HEK293 (cell line): Measurements from ENCODE around the gene HNRNPUL1.
A peak's percentile ranks its signal among the peaks of the same experiment; 100 is the strongest.

Experiments used
- AEBP2 ChIP-seq: fragments of 450-650 bp; formaldehyde crosslinking; IDR thresholded peaks from 2 replicates; pipeline ENCODE4 v1.5.1; 2016; ENCODE audit warnings: missing biosample characterization, missing genetic modification characterization, borderline replicate concordance
- ELK4 ChIP-seq: IDR thresholded peaks from 2 replicates; pipeline ENCODE4 v1.6.1; 2011; ENCODE audit warnings: mild to moderate bottlenecking, low read depth, low read length, borderline replicate concordance
- GLI4 ChIP-seq: fragments of 450-650 bp; formaldehyde crosslinking; IDR thresholded peaks from 2 replicates; pipeline ENCODE4 v1.5.1; 2016; ENCODE audit warnings: missing biosample characterization, missing genetic modification characterization
- HOXD13 ChIP-seq: sonication (generic); formaldehyde crosslinking; IDR thresholded peaks from 2 replicates; pipeline ENCODE4 v1.8.0; 2022; ENCODE audit warnings: missing genetic modification reagents, borderline replicate concordance
- KLF17 ChIP-seq: fragments of 450-650 bp; formaldehyde crosslinking; IDR thresholded peaks from 2 replicates; pipeline ENCODE4 v1.5.1; 2016; ENCODE audit warnings: missing biosample characterization, missing genetic modification characterization
- PRDM6 ChIP-seq: fragments of 450-650 bp; formaldehyde crosslinking; IDR thresholded peaks from 2 replicates; pipeline ENCODE4 v1.5.1; 2017; ENCODE audit warnings: missing biosample characterization, missing genetic modification characterization
- SCRT1 ChIP-seq: fragments of 450-650 bp; formaldehyde crosslinking; IDR thresholded peaks from 2 replicates; pipeline ENCODE4 v1.5.1; 2016; ENCODE audit warnings: missing biosample characterization, missing genetic modification characterization, borderline replicate concordance
- WT1 ChIP-seq: fragments of 450-650 bp; formaldehyde crosslinking; IDR thresholded peaks from 2 replicates; pipeline ENCODE4 v1.5.1; 2016; ENCODE audit warnings: missing biosample characterization, missing genetic modification characterization
- ZBTB11 ChIP-seq: fragments of 450-650 bp; formaldehyde crosslinking; conservative IDR thresholded peaks from 2 replicates; pipeline ENCODE4 v1.5.1; 2016; ENCODE audit warnings: low read depth, missing biosample characterization, missing genetic modification characterization
- ZBTB20 ChIP-seq: fragments of 450-650 bp; formaldehyde crosslinking; IDR thresholded peaks from 2 replicates; pipeline ENCODE4 v1.5.1; 2016; ENCODE audit warnings: missing biosample characterization, missing genetic modification characterization
- ZBTB48 ChIP-seq: fragments of 450-650 bp; formaldehyde crosslinking; IDR thresholded peaks from 2 replicates; pipeline ENCODE4 v1.5.1; 2016; ENCODE audit warnings: missing biosample characterization, missing genetic modification characterization
- ZFP3 ChIP-seq: fragments of 450-650 bp; formaldehyde crosslinking; IDR thresholded peaks from 2 replicates; pipeline ENCODE4 v1.5.1; 2016; ENCODE audit warnings: low read depth, missing biosample characterization, missing genetic modification characterization
- ZNF132 ChIP-seq: fragments of 450-650 bp; formaldehyde crosslinking; IDR thresholded peaks from 2 replicates; pipeline ENCODE4 v1.5.1; 2017; ENCODE audit warnings: missing biosample characterization, missing genetic modification characterization, borderline replicate concordance
- ZNF133 ChIP-seq: fragments of 450-650 bp; formaldehyde crosslinking; IDR thresholded peaks from 2 replicates; pipeline ENCODE4 v1.5.1; 2016; ENCODE audit warnings: missing biosample characterization, missing genetic modification characterization
- ZNF146 ChIP-seq: fragments of 450-650 bp; formaldehyde crosslinking; IDR thresholded peaks from 2 replicates; pipeline ENCODE4 v1.5.1; 2016; ENCODE audit warnings: missing biosample characterization, missing genetic modification characterization
- ZNF169 ChIP-seq: fragments of 450-650 bp; formaldehyde crosslinking; IDR thresholded peaks from 2 replicates; pipeline ENCODE4 v1.5.1; 2016; ENCODE audit warnings: missing biosample characterization, missing genetic modification characterization
- ZNF19 ChIP-seq: fragments of 450-650 bp; formaldehyde crosslinking; IDR thresholded peaks from 2 replicates; pipeline ENCODE4; 2016; ENCODE audit warnings: missing biosample characterization, missing genetic modification characterization, low read depth
- ZNF394 ChIP-seq: fragments of 450-650 bp; formaldehyde crosslinking; IDR thresholded peaks from 2 replicates; pipeline ENCODE4 v1.5.1; 2016; ENCODE audit warnings: missing biosample characterization, missing genetic modification characterization, mild to moderate bottlenecking, moderate library complexity, borderline replicate concordance
- ZNF501 ChIP-seq: fragments of 450-650 bp; formaldehyde crosslinking; IDR thresholded peaks from 2 replicates; pipeline ENCODE4 v1.5.1; 2016; ENCODE audit warnings: missing biosample characterization, missing genetic modification characterization
- ZNF510 ChIP-seq: fragments of 450-650 bp; formaldehyde crosslinking; IDR thresholded peaks from 2 replicates; pipeline ENCODE4 v1.5.1; 2018; ENCODE audit warnings: mild to moderate bottlenecking, missing genetic modification characterization, missing biosample characterization; ENCODE audit not compliant: insufficient replicate concordance
- ZNF514 ChIP-seq: fragments of 450-650 bp; formaldehyde crosslinking; IDR thresholded peaks from 2 replicates; pipeline ENCODE4 v1.5.1; 2016; ENCODE audit warnings: missing biosample characterization, missing genetic modification characterization
- ZNF548 ChIP-seq: fragments of 450-650 bp; formaldehyde crosslinking; IDR thresholded peaks from 2 replicates; pipeline ENCODE4 v1.5.1; 2016; ENCODE audit warnings: missing biosample characterization, missing genetic modification characterization
- ZNF560 ChIP-seq: fragments of 450-650 bp; formaldehyde crosslinking; IDR thresholded peaks from 2 replicates; pipeline ENCODE4 v1.5.1; 2017; ENCODE audit warnings: missing biosample characterization, missing genetic modification characterization, borderline replicate concordance
- ZNF624 ChIP-seq: fragments of 450-650 bp; formaldehyde crosslinking; IDR thresholded peaks from 2 replicates; pipeline ENCODE4 v1.5.1; 2017; ENCODE audit warnings: missing biosample characterization, missing genetic modification characterization
- ZNF660 ChIP-seq: fragments of 450-650 bp; IDR thresholded peaks from 2 replicates; pipeline ENCODE4 v1.5.1; 2018; ENCODE audit warnings: missing biosample characterization, mild to moderate bottlenecking, missing genetic modification characterization
- ZNF792 ChIP-seq: fragments of 450-650 bp; formaldehyde crosslinking; IDR thresholded peaks from 2 replicates; pipeline ENCODE4 v1.5.1; 2016; ENCODE audit warnings: missing biosample characterization, missing genetic modification characterization
- ZSCAN30 ChIP-seq: fragments of 450-650 bp; IDR thresholded peaks from 2 replicates; pipeline ENCODE4 v1.5.1; 2018; ENCODE audit warnings: missing biosample characterization, mild to moderate bottlenecking, missing genetic modification characterization, moderate library complexity
- TF ChIP-seq, protein P1 (sequence below): fragments of 450-650 bp; formaldehyde crosslinking; IDR thresholded peaks from 2 replicates; pipeline ENCODE4 v1.5.1; 2016; ENCODE audit warnings: missing biosample characterization, missing genetic modification characterization

HNRNPUL1 gene

DNA sequence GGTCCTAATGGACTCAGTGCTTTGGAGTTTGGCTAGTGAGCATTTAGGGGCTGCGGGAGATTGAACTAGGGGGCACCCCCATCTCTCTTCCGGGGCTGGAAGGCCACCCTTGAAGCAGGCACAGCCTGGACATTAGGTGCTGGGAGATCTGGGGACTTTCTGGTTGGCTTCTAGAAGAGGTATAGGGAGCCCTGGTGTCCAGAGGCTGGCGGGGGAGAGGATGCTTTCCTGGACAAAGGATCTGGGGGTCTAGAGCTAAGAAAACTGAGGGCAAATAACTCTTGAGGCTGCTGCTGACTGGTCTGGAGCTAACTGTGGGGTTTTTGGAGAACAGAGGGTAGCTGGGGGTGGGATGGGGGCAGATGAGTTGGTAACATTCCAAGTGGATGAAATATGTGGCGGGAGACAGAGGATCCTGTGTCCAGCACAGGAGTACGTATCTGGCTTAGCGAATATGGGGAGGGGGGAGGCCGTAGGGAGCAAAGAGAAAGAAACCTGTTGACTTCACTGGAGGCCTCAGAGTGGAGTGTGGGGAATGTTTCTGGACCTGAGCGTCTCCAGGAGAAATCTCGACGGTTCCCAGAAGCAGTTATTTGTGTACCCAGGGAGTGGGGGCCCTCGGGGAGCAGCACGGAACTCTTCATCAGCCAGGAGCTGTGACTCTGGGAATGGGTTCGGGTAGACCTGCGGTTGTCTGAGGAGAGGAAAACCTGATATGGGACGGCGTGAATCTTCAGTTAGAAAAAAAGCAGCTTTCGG, 1.4 kb downstream of the HNRNPUL1 start (continued):
- no peak for TF ChIP-seq ZBTB11
- TF ChIP-seq PRDM6 (tag by site-specific recombination) = no peak
- TF ChIP-seq, protein P1, sequence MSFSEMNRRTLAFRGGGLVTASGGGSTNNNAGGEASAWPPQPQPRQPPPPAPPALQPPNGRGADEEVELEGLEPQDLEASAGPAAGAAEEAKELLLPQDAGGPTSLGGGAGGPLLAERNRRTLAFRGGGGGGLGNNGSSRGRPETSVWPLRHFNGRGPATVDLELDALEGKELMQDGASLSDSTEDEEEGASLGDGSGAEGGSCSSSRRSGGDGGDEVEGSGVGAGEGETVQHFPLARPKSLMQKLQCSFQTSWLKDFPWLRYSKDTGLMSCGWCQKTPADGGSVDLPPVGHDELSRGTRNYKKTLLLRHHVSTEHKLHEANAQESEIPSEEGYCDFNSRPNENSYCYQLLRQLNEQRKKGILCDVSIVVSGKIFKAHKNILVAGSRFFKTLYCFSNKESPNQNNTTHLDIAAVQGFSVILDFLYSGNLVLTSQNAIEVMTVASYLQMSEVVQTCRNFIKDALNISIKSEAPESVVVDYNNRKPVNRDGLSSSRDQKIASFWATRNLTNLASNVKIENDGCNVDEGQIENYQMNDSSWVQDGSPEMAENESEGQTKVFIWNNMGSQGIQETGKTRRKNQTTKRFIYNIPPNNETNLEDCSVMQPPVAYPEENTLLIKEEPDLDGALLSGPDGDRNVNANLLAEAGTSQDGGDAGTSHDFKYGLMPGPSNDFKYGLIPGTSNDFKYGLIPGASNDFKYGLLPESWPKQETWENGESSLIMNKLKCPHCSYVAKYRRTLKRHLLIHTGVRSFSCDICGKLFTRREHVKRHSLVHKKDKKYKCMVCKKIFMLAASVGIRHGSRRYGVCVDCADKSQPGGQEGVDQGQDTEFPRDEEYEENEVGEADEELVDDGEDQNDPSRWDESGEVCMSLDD (tag by site-specific recombination) = no peak; the same call in 1 of the 2 replicates
- peak; percentile 89 for TF ChIP-seq SCRT1 (tag by site-specific recombination)
- no peak for TF ChIP-seq ZNF510 (tag by site-specific recombination)
- TF ChIP-seq ZNF624 (tag by site-specific recombination) = no peak
- no peak for TF ChIP-seq ZNF169 (tag by site-specific recombination)
- TF ChIP-seq ZNF394 = peak; percentile 15; the same call in 1 of the 2 replicates
- no peak for TF ChIP-seq ZNF19 (tag by site-specific recombination)
- TF ChIP-seq ZNF132 = no peak
- TF ChIP-seq ZSCAN30 (tag by site-specific recombination) = no peak
- no peak for TF ChIP-seq AEBP2 (tag by site-specific recombination)
- TF ChIP-seq GLI4 = no peak
- no peak for TF ChIP-seq WT1 (tag by site-specific recombination)
- TF ChIP-seq ZNF548 (tag by site-specific recombination) = no peak
- TF ChIP-seq ZNF560 (tag by site-specific recombination) = no peak
- TF ChIP-seq ZBTB48 (tag by site-specific recombination) = no peak; the same call in 1 of the 2 replicates
- no peak for TF ChIP-seq ZNF514 (tag by site-specific recombination)
- TF ChIP-seq ZBTB20 = no peak
- TF ChIP-seq ZFP3 = no peak
- no peak for TF ChIP-seq ZNF133 (tag by site-specific recombination)
- 0 out of 2 replicates have a peak, but pooled peaks have one; percentile 52 for TF ChIP-seq HOXD13 (CRISPR knock-in tag)
- TF ChIP-seq ZNF660 (tag by site-specific recombination) = no peak
- no peak for TF ChIP-seq ZNF792
- TF ChIP-seq ZNF146 (tag by site-specific recombination) = no peak
- TF ChIP-seq KLF17 = no peak
- 0 out of 2 replicates have a peak, but pooled peaks have one; percentile 19 for TF ChIP-seq ZNF501 (tag by site-specific recombination)
- no peak for TF ChIP-seq ELK4
